Stimulated activated effector memory CD8-positive, alpha-beta T cell treated with anti-CD3 and anti-CD28 coated beads, Interleukin-12 subunit alpha, Interleukin-12 subunit beta, amount 100 ng/mL, for 72 hours (primary cell): Measurements from ENCODE around the gene BRCA2.

Source experiments
- ATAC-seq: fragments of 150-1000 bp; cut with Tn5 transposase; 2 replicates; pipeline ENCODE4 v1.10.0; 2021
- DNase-seq, 2 donors: peaks; one replicate each; pipeline ENCODE4 v3.0.0; 2021 to 2022; ENCODE audit warnings: low spot score in 2 of 2
- H3K27ac Mint-ChIP-seq: one replicate; pipeline ENCODE4 v1.8.0; 2022; ENCODE audit warnings: mild to moderate bottlenecking, mixed read lengths
- H3K36me3 Mint-ChIP-seq: one replicate; pipeline ENCODE4 v1.8.0; 2022; ENCODE audit warnings: mild to moderate bottlenecking, mixed read lengths
- H3K4me1 Mint-ChIP-seq: one replicate; pipeline ENCODE4 v1.8.0; 2022; ENCODE audit warnings: mixed read lengths
- H3K4me3 Mint-ChIP-seq: one replicate; pipeline ENCODE4 v1.8.0; 2022; ENCODE audit warnings: mild to moderate bottlenecking, mixed read lengths
- H3K9me3 Mint-ChIP-seq: one replicate; pipeline ENCODE4 v1.8.0; 2022; ENCODE audit warnings: mixed read lengths

BRCA2 gene, protein sequence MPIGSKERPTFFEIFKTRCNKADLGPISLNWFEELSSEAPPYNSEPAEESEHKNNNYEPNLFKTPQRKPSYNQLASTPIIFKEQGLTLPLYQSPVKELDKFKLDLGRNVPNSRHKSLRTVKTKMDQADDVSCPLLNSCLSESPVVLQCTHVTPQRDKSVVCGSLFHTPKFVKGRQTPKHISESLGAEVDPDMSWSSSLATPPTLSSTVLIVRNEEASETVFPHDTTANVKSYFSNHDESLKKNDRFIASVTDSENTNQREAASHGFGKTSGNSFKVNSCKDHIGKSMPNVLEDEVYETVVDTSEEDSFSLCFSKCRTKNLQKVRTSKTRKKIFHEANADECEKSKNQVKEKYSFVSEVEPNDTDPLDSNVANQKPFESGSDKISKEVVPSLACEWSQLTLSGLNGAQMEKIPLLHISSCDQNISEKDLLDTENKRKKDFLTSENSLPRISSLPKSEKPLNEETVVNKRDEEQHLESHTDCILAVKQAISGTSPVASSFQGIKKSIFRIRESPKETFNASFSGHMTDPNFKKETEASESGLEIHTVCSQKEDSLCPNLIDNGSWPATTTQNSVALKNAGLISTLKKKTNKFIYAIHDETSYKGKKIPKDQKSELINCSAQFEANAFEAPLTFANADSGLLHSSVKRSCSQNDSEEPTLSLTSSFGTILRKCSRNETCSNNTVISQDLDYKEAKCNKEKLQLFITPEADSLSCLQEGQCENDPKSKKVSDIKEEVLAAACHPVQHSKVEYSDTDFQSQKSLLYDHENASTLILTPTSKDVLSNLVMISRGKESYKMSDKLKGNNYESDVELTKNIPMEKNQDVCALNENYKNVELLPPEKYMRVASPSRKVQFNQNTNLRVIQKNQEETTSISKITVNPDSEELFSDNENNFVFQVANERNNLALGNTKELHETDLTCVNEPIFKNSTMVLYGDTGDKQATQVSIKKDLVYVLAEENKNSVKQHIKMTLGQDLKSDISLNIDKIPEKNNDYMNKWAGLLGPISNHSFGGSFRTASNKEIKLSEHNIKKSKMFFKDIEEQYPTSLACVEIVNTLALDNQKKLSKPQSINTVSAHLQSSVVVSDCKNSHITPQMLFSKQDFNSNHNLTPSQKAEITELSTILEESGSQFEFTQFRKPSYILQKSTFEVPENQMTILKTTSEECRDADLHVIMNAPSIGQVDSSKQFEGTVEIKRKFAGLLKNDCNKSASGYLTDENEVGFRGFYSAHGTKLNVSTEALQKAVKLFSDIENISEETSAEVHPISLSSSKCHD (N-terminal part only)

DNA sequence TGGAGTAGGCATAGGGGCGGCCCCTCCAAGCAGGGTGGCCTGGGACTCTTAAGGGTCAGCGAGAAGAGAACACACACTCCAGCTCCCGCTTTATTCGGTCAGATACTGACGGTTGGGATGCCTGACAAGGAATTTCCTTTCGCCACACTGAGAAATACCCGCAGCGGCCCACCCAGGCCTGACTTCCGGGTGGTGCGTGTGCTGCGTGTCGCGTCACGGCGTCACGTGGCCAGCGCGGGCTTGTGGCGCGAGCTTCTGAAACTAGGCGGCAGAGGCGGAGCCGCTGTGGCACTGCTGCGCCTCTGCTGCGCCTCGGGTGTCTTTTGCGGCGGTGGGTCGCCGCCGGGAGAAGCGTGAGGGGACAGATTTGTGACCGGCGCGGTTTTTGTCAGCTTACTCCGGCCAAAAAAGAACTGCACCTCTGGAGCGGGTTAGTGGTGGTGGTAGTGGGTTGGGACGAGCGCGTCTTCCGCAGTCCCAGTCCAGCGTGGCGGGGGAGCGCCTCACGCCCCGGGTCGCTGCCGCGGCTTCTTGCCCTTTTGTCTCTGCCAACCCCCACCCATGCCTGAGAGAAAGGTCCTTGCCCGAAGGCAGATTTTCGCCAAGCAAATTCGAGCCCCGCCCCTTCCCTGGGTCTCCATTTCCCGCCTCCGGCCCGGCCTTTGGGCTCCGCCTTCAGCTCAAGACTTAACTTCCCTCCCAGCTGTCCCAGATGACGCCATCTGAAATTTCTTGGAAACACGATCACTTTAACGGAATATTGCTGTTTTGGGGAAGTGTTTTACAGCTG is at the start of gene BRCA2, which contains the start of gene ZAR1L:
BRCA2 (plus strand) TSS at position 271 of the 790 bp plus-strand sequence. CDS start 953 bp downstream, outside the sequence.
ZAR1L (minus strand) TSS at position 126 of the 790 bp plus-strand sequence. CDS start 3,438 bp downstream, outside the sequence.
- ATAC-seq (peak; percentile 98), DNase-seq (peak; percentile 76 to 92)
- H3K9me3 Mint-ChIP-seq: no peaks in the 10 kb centered on the region
- peaks cover 26% of the 10 kb centered on the region for H3K36me3 Mint-ChIP-seq
- H3K4me3 Mint-ChIP-seq: peak within 1 kb of the TSS; percentile 82
- peak within 1 kb of the TSS; percentile 100 for H3K27ac Mint-ChIP-seq
- peaks cover 10% of the 10 kb centered on the region for H3K4me1 Mint-ChIP-seq

DNA sequence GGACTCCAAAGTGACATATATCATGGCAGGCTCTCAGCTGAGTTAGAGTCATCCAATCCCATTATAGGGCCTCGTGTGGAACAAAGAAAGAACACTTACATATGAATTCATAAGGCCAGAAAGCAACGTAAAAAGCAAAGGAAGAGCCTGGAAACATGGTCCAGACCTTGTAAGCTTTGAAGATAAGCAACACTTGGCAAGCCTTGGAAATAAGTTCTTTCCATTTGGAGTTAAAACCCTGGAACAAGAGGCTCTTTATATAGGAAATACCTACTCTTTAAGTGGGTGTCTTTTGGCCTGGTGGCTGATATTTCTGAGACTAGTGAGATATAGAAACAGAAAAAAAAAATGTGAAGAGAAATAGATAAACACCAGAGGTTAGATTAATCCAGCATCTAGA is 49.6 kb upstream of the BRCA2 start:
- H3K4me3 Mint-ChIP-seq: no peak overlapping the region
- no peak for ATAC-seq
- no peak for DNase-seq
- H3K27ac Mint-ChIP-seq: no peak overlapping the region
- no peaks in the 10 kb centered on the region for H3K36me3 Mint-ChIP-seq
- no peaks in the 10 kb centered on the region for H3K9me3 Mint-ChIP-seq
- no peaks in the 10 kb centered on the region for H3K4me1 Mint-ChIP-seq

DNA sequence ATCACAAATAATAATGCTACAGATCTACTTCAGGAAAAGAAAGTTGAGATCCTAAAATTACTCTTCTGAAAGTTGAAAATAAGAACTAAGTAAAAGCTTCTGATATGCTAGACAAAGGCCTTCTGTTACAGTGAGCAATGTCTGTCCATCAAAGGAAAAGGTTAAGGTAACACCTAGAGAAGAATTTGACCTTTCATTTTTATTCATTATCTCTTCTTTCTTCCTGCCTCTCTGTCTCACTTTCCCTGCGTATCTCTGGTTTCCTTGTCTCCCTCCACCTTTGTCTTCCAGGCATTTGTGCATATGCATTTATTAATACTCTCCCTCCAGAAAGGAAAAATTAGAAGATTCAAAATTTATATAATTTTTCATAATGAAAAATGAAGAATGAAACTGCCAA is 49.2 kb upstream of the BRCA2 start:
- DNase-seq (no peak), ATAC-seq (no peak)
- Mint-ChIP-seq H3K4me3 (no peak overlapping the region), H3K4me1 (no peaks in the 10 kb centered on the region), H3K36me3 (no peaks in the 10 kb centered on the region), H3K27ac (no peak overlapping the region), H3K9me3 (no peaks in the 10 kb centered on the region)

DNA sequence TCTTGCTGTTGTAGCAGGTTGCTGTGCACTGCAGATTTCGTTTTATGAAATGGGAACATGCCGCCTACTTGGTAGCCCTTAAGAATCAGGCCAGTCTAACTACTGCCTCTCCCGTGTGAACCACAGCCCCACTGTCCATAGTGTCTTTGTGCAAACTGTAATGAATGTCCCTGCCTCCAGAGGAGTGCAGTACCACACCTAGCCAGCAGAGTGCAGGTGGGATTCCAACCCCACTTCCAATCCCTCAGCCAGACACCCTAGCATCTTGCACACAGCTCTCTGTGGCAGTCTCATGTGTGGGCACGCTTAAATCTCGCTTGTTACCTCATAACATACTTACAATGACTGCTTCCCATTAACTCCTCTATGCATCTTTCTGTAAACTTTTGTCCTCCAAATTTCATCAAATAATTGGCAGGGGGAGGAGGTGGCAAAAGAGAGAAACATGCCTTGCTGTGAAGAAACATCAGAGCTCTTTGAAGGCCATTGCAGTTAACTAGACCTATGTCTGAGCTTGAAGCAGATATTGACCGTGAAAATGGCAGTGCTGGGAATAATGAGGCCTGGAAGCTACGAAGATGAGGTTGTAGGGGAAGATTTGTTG is 47.4 kb upstream of the BRCA2 start:
- H3K4me3 Mint-ChIP-seq: no peak overlapping the region
- H3K36me3 Mint-ChIP-seq: no peaks in the 10 kb centered on the region
- peaks cover 11% of the 10 kb centered on the region for H3K4me1 Mint-ChIP-seq
- DNase-seq (peak in 1 of 2 donors; percentile 52), ATAC-seq (peak; percentile 78)
- H3K27ac Mint-ChIP-seq: no peak overlapping the region
- peaks cover 2% of the 10 kb centered on the region for H3K9me3 Mint-ChIP-seq

DNA sequence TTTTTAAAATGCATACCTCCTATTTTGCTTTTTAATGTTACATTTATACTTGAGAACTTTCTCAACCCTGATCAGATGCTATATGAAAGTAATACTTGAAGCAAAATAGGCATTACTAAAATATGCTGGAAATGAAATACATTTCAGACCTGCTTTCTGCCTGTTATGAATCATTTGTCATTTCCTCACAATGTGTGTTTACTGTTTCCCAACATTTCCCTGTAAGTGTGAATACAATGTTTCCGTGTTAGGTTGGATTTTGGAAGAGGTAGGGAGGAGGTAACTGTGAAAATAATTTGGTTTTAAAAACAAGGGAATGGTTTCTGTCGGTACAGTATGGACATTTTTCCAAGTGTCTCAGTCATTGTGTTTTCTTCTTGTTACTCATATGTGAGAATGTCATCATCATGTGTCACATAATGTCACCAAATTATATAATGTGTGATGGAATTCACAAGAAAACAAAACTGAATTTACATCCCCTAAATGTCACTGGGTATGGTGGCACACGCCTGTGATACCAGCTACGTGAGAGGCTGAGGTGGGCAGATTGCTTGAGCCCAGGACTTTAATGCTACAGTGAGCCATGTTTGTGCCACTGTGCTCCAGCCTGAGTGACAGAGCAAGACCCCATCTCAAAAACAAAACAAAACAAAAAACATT is 43.2 kb upstream of the BRCA2 start:
- Mint-ChIP-seq H3K36me3 (no peaks in the 10 kb centered on the region), H3K4me3 (no peak overlapping the region), H3K4me1 (peaks cover 11% of the 10 kb centered on the region), H3K9me3 (peaks cover 2% of the 10 kb centered on the region), H3K27ac (peak overlapping the region; percentile 20)
- DNase-seq (no peak), ATAC-seq (peak; percentile 84)

DNA sequence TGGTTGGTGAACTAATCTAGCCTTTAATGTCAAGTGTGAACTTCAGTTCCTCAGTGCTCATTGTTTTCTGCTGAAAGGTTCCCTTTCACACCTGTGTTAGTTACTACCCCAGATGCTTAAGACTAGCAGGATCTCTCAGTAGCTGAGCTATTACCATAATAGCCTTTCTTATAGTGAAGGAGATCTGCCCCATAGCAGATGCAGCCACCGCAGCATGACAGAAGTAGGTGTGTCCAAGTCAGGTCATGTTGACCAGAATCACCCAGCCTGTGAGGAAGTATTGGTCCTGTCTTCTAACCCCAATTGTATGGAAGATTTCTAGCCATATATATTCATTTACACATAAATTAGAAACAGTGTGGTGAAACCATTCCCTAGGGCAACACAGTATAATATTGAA is 37.5 kb upstream of the BRCA2 start:
- H3K9me3 Mint-ChIP-seq: no peaks in the 10 kb centered on the region
- ATAC-seq: no peak
- H3K36me3 Mint-ChIP-seq: no peaks in the 10 kb centered on the region

DNA sequence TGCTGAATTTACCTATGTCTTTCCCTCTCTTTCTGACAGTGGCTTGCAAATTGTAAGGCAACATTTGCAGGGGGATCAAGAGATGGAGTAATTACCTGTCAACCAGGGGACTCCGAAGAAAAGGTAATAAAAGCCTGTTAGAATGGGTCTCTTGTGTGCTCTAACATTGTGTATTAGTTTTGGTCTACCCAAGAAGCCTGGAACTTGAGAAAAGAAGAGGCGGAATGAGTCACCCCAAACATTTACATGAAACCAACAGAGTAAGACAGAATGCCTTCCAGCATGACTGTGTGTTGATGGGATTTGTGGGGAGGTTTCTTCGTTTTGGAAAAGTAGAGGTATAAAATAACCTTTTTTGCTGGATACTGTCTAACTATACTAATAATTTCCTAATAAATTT is 36.9 kb upstream of the BRCA2 start:
- no peak for DNase-seq
- ATAC-seq: peak; percentile 85
- H3K4me3 Mint-ChIP-seq: no peak overlapping the region
- no peaks in the 10 kb centered on the region for H3K36me3 Mint-ChIP-seq
- no peaks in the 10 kb centered on the region for H3K9me3 Mint-ChIP-seq
- peaks cover 5% of the 10 kb centered on the region for H3K4me1 Mint-ChIP-seq
- H3K27ac Mint-ChIP-seq: no peak overlapping the region

More for the DNA sequence above, 37.5 kb upstream of the BRCA2 start:
- H3K27ac Mint-ChIP-seq: no peak overlapping the region
- no peak for DNase-seq
- H3K4me3 Mint-ChIP-seq: no peak overlapping the region
- peaks cover 5% of the 10 kb centered on the region for H3K4me1 Mint-ChIP-seq

DNA sequence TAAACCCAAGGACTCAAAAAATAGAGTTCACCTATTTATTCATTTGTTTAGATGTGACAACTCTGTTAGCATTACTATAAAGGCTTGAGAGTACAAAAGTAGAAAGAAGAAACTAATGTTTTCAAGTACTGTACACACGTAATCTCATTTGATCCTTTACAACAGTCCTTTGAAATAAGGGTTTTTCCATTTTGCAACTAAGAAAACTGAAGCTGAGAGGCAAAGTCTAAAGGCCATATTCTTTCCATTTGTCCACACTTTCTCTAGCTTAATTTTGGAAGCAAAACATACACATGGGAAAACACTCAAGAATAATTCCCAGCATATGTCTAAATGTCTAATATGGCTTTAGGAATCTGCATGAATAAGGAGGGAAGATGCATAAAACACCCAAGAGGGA is 34.2 kb upstream of the BRCA2 start:
- H3K9me3 Mint-ChIP-seq: no peaks in the 10 kb centered on the region
- H3K36me3 Mint-ChIP-seq: no peaks in the 10 kb centered on the region
- H3K27ac Mint-ChIP-seq: no peak overlapping the region
- H3K4me1 Mint-ChIP-seq: peaks cover 5% of the 10 kb centered on the region
- ATAC-seq (no peak), DNase-seq (no peak)
- H3K4me3 Mint-ChIP-seq: no peak overlapping the region

DNA sequence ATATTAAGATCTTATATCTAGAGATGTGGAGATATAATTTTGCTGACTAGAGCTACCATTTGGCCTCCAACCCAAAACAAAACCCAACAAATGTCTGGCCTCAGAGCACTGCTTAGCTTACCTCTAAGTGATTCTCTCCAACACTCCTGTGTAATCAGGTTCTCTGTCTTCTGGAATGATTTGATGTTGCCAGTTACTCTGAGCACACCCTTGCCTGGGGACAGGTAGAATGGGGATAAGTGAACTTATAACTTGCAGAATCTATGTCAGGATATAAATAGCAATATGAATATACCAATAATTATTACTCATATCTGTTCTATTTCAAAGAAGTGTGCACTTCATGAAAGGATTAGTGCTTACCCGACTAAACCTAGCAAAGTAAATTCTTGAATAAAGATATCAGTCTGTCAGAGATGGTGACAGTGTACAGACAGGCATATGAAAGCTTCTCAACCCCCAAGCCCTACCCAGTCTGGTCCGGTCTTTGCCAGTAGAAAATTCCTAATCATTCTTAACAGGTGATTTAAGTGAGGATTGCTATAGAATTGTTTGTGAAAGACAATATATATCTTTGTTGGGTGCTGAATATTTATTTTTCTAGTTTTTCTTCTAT is 33.1 kb upstream of the BRCA2 start:
- Mint-ChIP-seq H3K27ac (no peak overlapping the region), H3K9me3 (no peaks in the 10 kb centered on the region), H3K4me3 (no peak overlapping the region), H3K4me1 (peaks cover 5% of the 10 kb centered on the region), H3K36me3 (no peaks in the 10 kb centered on the region)
- ATAC-seq: no peak
- no peak for DNase-seq

DNA sequence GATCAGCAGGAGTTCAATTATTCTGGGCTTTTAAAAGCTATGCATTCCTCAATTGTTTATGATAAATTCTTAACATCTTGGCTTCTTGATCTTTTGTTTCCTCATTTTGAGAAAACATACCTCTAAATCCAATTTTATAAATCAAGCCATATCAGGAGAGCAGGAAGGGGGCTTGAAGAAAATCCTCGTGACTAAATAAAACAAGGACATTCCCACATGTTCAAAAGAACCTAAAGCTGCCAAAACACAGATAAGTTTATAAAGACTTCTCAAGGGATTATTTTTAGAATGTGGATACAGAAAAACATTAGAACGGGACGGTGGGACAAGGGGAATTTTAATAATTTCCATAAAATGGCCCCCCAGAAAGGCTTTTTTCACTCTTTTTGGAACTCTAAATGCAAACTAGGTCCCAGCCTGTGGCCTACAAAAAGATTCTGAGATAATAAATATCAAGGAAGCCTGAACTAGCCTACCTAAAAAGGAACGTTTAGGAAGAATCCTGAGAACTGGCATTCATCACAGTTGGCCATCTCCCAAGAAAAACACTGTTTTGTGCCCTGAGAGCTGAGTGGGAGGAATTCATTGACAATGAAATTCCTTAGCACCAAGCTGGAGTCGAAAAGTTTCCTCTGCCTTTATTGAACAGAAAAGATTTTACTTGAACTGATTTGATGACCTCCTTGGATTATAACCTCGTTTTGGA is 30.2 kb upstream of the BRCA2 start:
- DNase-seq: no peak
- Mint-ChIP-seq H3K4me1 (no peaks in the 10 kb centered on the region), H3K4me3 (no peak overlapping the region), H3K27ac (no peak overlapping the region), H3K9me3 (no peaks in the 10 kb centered on the region), H3K36me3 (no peaks in the 10 kb centered on the region)
- no peak for ATAC-seq

DNA sequence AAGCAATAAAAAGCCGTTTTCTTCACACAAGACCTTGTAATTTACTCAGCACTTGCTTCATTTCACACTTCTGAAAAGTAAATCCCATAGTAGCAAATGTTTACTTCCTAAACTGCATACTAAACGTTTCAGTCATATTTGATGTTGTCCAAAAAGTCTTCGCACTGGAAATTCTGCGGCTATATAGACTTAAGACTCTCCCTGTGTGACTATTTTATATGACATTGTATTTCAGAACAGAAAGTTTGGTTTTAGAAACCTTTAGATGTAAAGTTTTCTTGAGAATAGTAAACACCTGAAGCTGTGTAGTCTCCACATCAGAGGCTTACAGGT is 29.7 kb upstream of the BRCA2 start:
- H3K36me3 Mint-ChIP-seq: no peaks in the 10 kb centered on the region
- ATAC-seq (no peak), DNase-seq (no peak)
- H3K27ac Mint-ChIP-seq: no peak overlapping the region
- no peaks in the 10 kb centered on the region for H3K4me1 Mint-ChIP-seq
- no peaks in the 10 kb centered on the region for H3K9me3 Mint-ChIP-seq
- no peak overlapping the region for H3K4me3 Mint-ChIP-seq

DNA sequence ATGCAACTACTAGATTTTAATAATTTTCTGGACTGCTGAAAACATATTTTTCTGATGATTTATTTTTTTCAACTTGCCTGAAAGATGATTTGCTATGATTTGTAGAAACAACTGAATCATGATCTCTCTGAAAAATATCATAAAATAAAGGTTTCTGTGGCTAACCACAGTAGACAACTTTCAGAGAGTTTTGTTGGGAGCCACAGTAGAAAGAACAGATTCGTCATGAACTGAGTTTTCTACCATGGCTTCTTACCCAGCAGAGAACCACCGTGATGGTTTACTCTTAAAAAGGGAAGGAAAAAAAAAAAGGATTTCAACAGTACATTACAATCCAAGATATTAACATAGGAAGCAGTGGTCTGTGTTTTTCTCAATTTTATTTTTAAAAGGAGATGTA is 18.1 kb upstream of the BRCA2 start:
- DNase-seq (no peak), ATAC-seq (peak; percentile 55)
- Mint-ChIP-seq H3K27ac (no peak overlapping the region), H3K9me3 (no peaks in the 10 kb centered on the region), H3K36me3 (no peaks in the 10 kb centered on the region), H3K4me1 (no peaks in the 10 kb centered on the region), H3K4me3 (no peak overlapping the region)

DNA sequence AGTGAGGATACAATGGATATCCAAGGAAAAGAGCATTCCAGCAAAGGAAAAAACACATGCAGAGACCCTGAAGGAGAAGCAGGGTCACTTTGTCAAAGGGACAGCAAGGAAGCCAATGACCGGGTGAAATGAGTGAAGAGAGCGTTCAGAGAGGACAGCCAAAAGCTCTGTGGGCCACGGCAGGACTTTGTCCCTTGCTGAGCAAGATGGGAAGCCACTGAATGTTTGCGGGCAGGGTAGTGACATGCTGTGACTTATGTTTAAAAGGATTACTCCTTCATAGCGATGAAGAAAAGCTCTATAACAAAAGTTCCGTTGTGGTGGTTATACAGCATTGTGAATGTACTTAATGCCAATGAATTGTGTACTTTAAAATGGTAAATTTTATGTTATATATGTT is 16.6 kb upstream of the BRCA2 start:
- no peaks in the 10 kb centered on the region for H3K4me1 Mint-ChIP-seq
- DNase-seq (no peak), ATAC-seq (no peak)
- no peaks in the 10 kb centered on the region for H3K9me3 Mint-ChIP-seq
- no peaks in the 10 kb centered on the region for H3K36me3 Mint-ChIP-seq
- H3K27ac Mint-ChIP-seq: no peak overlapping the region
- no peak overlapping the region for H3K4me3 Mint-ChIP-seq
